D721Med (cell line): ENCODE measurements around the gene PRSS22.
A peak's percentile ranks its signal among the peaks of the same experiment; 100 is the strongest.

Source experiments
- DNase-seq: peaks from one replicate; pipeline ENCODE4 v3.0.0; 2011; ENCODE audit warnings: low spot score; ENCODE audit not compliant: insufficient read length
- FAIRE-seq: peaks from 2 replicates; lab custom pipeline; 2011; peaks lifted over from hg19 to GRCh38; lab: Jason Lieb, UNC
- TF ChIP-seq, protein P1 (sequence below): IDR thresholded peaks from 2 replicates; pipeline ENCODE4 v1.5.1; 2012; ENCODE audit warnings: mild to moderate bottlenecking, control low read depth; ENCODE audit not compliant: insufficient read depth; ENCODE audit errors: missing control alignments

The PRSS22 gene

GRCh38 chr16:2840914-2841313 is 17.1 kb downstream of the PRSS22 start:
- FAIRE-seq, result no peak
- TF ChIP-seq, protein P1, sequence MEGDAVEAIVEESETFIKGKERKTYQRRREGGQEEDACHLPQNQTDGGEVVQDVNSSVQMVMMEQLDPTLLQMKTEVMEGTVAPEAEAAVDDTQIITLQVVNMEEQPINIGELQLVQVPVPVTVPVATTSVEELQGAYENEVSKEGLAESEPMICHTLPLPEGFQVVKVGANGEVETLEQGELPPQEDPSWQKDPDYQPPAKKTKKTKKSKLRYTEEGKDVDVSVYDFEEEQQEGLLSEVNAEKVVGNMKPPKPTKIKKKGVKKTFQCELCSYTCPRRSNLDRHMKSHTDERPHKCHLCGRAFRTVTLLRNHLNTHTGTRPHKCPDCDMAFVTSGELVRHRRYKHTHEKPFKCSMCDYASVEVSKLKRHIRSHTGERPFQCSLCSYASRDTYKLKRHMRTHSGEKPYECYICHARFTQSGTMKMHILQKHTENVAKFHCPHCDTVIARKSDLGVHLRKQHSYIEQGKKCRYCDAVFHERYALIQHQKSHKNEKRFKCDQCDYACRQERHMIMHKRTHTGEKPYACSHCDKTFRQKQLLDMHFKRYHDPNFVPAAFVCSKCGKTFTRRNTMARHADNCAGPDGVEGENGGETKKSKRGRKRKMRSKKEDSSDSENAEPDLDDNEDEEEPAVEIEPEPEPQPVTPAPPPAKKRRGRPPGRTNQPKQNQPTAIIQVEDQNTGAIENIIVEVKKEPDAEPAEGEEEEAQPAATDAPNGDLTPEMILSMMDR, result no peak

DNA sequence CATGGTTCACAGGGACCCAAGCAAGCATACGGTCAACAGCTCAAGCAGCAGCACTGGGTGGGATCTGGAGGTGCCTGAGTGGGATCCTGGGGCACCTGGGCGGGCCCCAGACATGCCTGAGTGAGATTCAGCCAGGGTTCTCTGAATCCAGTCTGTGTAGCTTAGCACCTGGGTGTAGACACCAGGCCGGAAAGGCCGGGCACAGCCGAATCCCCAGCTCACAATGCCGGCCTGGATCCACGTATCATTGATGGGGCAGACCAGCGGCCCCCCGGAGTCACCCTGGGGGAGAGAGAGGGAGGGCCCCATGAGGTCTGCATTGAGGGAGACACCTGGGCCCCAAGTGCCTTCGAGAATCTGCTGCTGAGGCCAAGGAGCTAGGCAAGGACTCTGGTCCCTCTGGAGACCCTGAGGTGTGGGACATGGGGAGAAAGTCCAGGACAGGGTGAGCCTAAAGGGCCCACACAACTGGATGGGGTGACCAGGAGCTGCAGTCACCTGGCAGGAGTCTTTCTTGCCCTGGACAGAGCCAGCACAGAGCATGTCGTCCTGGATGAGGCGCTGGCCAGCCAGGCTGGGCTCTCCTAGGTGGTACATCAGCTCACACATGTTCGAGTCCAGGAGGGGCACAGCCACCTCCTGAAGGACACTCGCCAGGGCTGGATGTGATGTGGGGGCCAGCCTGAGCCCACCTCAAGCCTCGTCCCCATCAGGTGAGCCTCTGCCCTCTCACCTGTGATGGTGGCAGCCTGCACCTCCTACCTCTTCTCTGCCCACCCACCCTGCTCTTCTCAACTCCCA is 18.1 kb downstream of the PRSS22 start:
- FAIRE-seq, result no peak
- TF ChIP-seq, protein P1, result no peak
- no peak for DNase-seq

More at GRCh38 chr16:2840914-2841313, 17.1 kb downstream of the PRSS22 start:
- DNase-seq, result no peak

DNA sequence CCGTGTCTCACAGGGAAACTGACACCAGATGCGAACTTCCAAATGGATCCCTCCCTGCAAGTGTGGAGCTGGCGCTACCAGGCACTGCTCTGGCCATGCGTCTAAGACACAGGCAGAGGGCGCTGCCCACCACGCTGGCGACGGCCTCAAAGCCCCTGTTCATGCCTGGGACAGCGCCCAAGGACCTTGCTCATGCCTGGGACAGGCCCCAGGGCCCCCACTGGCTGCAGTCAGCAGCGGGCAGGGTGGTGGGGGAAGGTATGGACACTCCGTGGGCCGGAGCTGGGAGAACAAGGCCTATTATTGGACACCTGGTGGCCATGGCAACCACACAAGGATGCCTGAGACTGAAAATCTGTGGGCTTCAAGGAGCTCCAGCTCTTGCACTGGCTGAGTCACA is 19.0 kb downstream of the PRSS22 start:
- FAIRE-seq, result no peak
- DNase-seq, result peak; percentile 94
- TF ChIP-seq, protein P1, result peak; percentile 83

GRCh38 chr16:2836646-2837508 is 21.1 kb downstream of the PRSS22 start:
- TF ChIP-seq, protein P1, result no peak
- DNase-seq (no peak), FAIRE-seq (no peak)

GRCh38 chr16:2835638-2836493 is 22.1 kb downstream of the PRSS22 start:
- TF ChIP-seq, protein P1, result no peak
- no peak for FAIRE-seq
- DNase-seq, result no peak

- TF ChIP-seq, protein P1, result no peak
- DNase-seq (no peak), FAIRE-seq (no peak)
Observed at GRCh38 chr16:2834968-2835367, 23.0 kb downstream of the PRSS22 start.
